Progenitor cell of endocrine pancreas (in vitro differentiated cells): ENCODE measurements around the gene PGPEP1. TPM values are rescaled to one million over a fixed set of nuclear protein-coding genes. Genes with fewer than 3 reads are reported as not detected.

Experiments
- DNase-seq: peaks from one replicate; pipeline ENCODE4 v3.0.0; 2021; ENCODE audit warnings: low spot score; ENCODE audit not compliant: unreplicated experiment
- H3K27ac Mint-ChIP-seq: 2 replicates; pipeline ENCODE4 v1.8.0; 2021; ENCODE audit warnings: mild to moderate bottlenecking, moderate library complexity, mixed read lengths
- H3K27me3 Mint-ChIP-seq: 2 replicates; pipeline ENCODE4 v1.8.0; 2021; ENCODE audit warnings: mixed read lengths
- H3K36me3 Mint-ChIP-seq: 2 replicates; pipeline ENCODE4 v1.8.0; 2022; ENCODE audit warnings: mixed read lengths; ENCODE audit not compliant: insufficient read depth
- H3K4me1 Mint-ChIP-seq: 2 replicates; pipeline ENCODE4 v1.8.0; 2021; ENCODE audit warnings: low read depth, mixed read lengths
- H3K4me3 Mint-ChIP-seq: 2 replicates; pipeline ENCODE4 v1.8.0; 2021; ENCODE audit warnings: low read depth, mild to moderate bottlenecking, moderate library complexity, mixed read lengths
- H3K9me3 Mint-ChIP-seq: 2 replicates; pipeline ENCODE4 v1.8.0; 2021; ENCODE audit warnings: low read depth, mixed read lengths
- total RNA-seq: library from RNA; stranded (reverse); gene quantifications from 2 replicates; pipeline ENCODE4 v1.2.1, GENCODE V29; 2021
- TF ChIP-seq, protein P1 (sequence below): fragments of 200-600 bp; sonication (generic); IDR thresholded peaks from one replicate; pipeline ENCODE4 v1.5.0; 2021; ENCODE audit warnings: antibody characterized with exemption, mild to moderate bottlenecking; ENCODE audit not compliant: unreplicated experiment

The PGPEP1 gene
- total RNA-seq, 1 donor from 2014 or later = 51.3 TPM

DNA sequence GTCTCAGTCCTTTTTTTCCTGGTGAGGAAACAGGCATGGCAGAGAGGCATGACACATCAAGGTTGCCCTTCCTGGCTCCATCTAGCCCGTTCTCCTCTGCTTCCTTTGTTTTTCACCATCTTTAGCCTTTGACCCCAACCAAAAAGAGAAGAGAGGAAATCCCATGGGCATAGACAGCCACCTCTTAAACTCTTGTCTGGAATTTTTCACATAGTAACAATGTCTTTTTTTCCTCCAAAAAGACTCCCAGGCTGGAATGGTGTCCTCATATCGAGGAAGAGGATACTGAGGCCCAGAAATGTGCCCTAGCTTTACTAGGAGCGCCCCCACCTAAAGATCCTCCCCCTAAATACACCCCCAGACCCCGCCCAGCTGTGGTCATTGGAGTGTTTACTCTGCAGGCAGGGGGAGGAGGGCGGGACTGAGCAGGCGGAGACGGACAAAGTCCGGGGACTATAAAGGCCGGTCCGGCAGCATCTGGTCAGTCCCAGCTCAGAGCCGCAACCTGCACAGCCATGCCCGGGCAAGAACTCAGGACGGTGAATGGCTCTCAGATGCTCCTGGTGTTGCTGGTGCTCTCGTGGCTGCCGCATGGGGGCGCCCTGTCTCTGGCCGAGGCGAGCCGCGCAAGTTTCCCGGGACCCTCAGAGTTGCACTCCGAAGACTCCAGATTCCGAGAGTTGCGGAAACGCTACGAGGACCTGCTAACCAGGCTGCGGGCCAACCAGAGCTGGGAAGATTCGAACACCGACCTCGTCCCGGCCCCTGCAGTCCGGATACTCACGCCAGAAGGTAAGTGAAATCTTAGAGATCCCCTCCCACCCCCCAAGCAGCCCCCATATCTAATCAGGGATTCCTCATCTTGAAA lies 45.5 kb downstream of the PGPEP1 start, which contains the start of gene GDF15:
Gene GDF15 (plus strand): TSS at position 484 of the 868 bp plus-strand sequence. CDS start 32 bp downstream, at position 516.
- peak; percentile 59 for DNase-seq
- Mint-ChIP-seq H3K27me3 (no peaks in the 10 kb centered on the region), H3K36me3 (peaks cover 3% of the 10 kb centered on the region), H3K27ac (peak within 1 kb of the TSS; percentile 85), H3K4me1 (peaks cover 22% of the 10 kb centered on the region), H3K4me3 (peak within 1 kb of the TSS; percentile 76), H3K9me3 (no peaks in the 10 kb centered on the region)
- TF ChIP-seq, protein P1, sequence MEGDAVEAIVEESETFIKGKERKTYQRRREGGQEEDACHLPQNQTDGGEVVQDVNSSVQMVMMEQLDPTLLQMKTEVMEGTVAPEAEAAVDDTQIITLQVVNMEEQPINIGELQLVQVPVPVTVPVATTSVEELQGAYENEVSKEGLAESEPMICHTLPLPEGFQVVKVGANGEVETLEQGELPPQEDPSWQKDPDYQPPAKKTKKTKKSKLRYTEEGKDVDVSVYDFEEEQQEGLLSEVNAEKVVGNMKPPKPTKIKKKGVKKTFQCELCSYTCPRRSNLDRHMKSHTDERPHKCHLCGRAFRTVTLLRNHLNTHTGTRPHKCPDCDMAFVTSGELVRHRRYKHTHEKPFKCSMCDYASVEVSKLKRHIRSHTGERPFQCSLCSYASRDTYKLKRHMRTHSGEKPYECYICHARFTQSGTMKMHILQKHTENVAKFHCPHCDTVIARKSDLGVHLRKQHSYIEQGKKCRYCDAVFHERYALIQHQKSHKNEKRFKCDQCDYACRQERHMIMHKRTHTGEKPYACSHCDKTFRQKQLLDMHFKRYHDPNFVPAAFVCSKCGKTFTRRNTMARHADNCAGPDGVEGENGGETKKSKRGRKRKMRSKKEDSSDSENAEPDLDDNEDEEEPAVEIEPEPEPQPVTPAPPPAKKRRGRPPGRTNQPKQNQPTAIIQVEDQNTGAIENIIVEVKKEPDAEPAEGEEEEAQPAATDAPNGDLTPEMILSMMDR = peak; percentile 67

DNA sequence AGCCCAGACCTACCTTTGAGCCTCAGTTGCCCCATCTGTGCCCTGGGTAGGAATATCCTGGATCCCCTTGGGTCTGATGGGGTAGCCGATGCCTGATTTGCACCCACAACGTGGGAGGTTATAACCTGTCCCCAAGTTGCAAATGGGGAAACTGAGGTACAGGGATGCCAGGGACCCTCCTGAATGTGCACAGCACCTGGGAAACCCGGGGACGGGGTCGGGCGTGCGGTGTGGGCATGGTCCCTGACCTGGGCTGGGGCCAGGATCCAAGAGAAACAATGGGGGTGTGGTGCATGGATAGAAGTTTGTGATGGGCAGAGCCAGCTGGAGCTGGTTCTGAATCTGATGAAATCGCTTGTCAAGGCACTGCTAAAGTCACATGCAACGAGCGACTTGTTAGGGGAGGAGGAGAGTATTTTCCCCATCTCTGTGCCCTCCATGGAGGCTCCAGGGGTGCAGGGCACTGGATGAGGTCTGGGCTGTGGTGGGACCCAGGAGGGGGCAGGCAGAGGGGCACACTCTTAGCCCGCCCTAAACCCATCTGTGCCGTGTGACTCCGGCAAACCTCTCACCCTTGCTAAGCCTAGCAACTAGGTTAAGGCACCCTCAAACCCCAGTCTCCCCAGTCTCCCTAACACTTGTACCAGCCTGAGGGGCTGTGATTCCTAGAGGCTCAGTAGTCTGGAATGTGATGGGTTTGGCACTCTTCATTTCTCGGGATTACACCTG lies 46.3 kb downstream of the PGPEP1 start:
- Mint-ChIP-seq H3K4me3 (peak overlapping the region; percentile 76), H3K9me3 (no peaks in the 10 kb centered on the region), H3K27ac (no peak overlapping the region), H3K4me1 (peaks cover 21% of the 10 kb centered on the region), H3K27me3 (no peaks in the 10 kb centered on the region), H3K36me3 (peaks cover 3% of the 10 kb centered on the region)
- TF ChIP-seq, protein P1 = no peak
- no peak for DNase-seq

DNA sequence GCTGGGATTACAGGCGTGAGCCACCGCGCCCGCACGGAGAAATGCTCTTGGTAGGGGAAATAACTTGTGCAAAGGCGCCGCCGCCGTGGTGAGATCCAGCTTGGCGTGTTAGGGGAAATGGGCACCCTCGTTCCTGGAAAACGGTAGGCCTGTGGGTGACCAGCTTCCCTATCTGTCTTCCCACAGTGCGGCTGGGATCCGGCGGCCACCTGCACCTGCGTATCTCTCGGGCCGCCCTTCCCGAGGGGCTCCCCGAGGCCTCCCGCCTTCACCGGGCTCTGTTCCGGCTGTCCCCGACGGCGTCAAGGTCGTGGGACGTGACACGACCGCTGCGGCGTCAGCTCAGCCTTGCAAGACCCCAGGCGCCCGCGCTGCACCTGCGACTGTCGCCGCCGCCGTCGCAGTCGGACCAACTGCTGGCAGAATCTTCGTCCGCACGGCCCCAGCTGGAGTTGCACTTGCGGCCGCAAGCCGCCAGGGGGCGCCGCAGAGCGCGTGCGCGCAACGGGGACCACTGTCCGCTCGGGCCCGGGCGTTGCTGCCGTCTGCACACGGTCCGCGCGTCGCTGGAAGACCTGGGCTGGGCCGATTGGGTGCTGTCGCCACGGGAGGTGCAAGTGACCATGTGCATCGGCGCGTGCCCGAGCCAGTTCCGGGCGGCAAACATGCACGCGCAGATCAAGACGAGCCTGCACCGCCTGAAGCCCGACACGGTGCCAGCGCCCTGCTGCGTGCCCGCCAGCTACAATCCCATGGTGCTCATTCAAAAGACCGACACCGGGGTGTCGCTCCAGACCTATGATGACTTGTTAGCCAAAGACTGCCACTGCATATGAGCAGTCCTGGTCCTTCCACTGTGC lies 47.9 kb downstream of the PGPEP1 start:
- Mint-ChIP-seq H3K36me3 (peaks cover 3% of the 10 kb centered on the region), H3K4me1 (peaks cover 14% of the 10 kb centered on the region), H3K9me3 (no peaks in the 10 kb centered on the region), H3K27ac (peak overlapping the region; percentile 49), H3K4me3 (peak overlapping the region; percentile 35), H3K27me3 (no peaks in the 10 kb centered on the region)
- TF ChIP-seq, protein P1 = peak; percentile 100
- peak; percentile 84 for DNase-seq

DNA sequence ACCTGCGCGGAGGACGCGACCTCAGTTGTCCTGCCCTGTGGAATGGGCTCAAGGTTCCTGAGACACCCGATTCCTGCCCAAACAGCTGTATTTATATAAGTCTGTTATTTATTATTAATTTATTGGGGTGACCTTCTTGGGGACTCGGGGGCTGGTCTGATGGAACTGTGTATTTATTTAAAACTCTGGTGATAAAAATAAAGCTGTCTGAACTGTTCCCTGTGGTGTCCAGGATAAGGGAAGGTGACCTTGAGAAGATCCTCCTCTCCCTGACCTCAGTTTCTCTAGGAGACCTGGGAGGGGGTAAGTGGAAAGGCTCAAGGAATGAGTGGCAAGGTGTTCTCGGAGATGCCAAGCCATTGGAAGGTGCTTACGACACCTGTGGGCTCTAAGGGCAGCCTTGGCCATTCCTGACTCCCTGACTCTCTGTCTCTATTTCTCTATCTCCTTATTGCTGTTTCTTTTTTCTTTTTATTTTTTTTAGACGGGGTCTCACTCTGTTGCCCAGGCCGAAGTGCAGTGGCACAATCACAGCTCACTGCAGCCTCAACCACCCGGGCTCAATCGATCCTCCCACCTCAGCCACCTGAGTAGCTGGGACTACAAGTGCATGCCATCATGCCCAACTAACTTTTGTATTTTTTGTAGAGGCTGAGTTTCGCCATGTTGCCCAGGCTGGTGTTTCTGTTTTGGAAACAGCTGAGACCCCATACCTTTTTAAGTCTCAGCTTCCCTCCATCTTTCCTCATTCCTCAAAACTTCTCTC lies 48.7 kb downstream of the PGPEP1 start:
- Mint-ChIP-seq H3K27ac (no peak overlapping the region), H3K4me3 (no peak overlapping the region), H3K9me3 (no peaks in the 10 kb centered on the region), H3K27me3 (no peaks in the 10 kb centered on the region), H3K36me3 (peaks cover 3% of the 10 kb centered on the region), H3K4me1 (peaks cover 14% of the 10 kb centered on the region)
- DNase-seq = no peak
- TF ChIP-seq, protein P1 = no peak
